Naive B cell (primary cell): ENCODE measurements around the gene TEKT2. TPM values are rescaled to one million over a fixed set of nuclear protein-coding genes. Genes with fewer than 3 reads are reported as not detected.
A peak's percentile ranks its signal among the peaks of the same experiment; 100 is the strongest.

Experiments
- ATAC-seq, 2 donors: fragments of 150-1000 bp; cut with Tn5 transposase; 2 replicates each; pipeline ENCODE4 v1.10.0; 2021; ENCODE audit warnings: low read depth in 2 of 2, mild to moderate bottlenecking in 2 of 2, moderate library complexity in 2 of 2
- DNase-seq: peaks from one replicate; pipeline ENCODE4 v3.0.0; 2022
- H3K27ac Mint-ChIP-seq, 6 donors: one replicate each; pipeline ENCODE4 v1.8.0; 2020 to 2022; ENCODE audit warnings: mild to moderate bottlenecking in 6 of 6, mixed read lengths in 6 of 6, moderate library complexity in 5 of 6, inconsistent platforms in 2 of 6
- H3K27me3 Mint-ChIP-seq, 3 donors: one replicate each; pipeline ENCODE4 v1.8.0; 2021 to 2022; ENCODE audit warnings: mixed read lengths in 3 of 3, mild to moderate bottlenecking in 1 of 3
- H3K36me3 Mint-ChIP-seq, 2 donors: one replicate each; pipeline ENCODE4 v1.8.0; 2020 to 2022; ENCODE audit warnings: mixed read lengths in 2 of 2, inconsistent platforms in 1 of 2, mild to moderate bottlenecking in 1 of 2
- H3K4me1 Mint-ChIP-seq, 3 donors: one replicate each; pipeline ENCODE4 v1.8.0; 2020 to 2022; ENCODE audit warnings: mixed read lengths in 3 of 3, inconsistent platforms in 1 of 3, mild to moderate bottlenecking in 1 of 3, moderate library complexity in 1 of 3
- H3K4me3 Mint-ChIP-seq, 8 donors: one replicate each; pipeline ENCODE4 v1.8.0; 2020 to 2022; ENCODE audit warnings: mild to moderate bottlenecking in 8 of 8, mixed read lengths in 8 of 8, moderate library complexity in 8 of 8, inconsistent platforms in 2 of 8
- H3K9me3 Mint-ChIP-seq, 7 donors: one replicate each; pipeline ENCODE4 v1.8.0; 2020 to 2022; ENCODE audit warnings: mixed read lengths in 7 of 7, mild to moderate bottlenecking in 5 of 7, inconsistent platforms in 2 of 7, moderate library complexity in 1 of 7
- polyA plus RNA-seq, 6 donors: library from polyadenylated mRNA; unstranded; fragments of 300-500 nt; fragmentation: Illumina TruSeq; gene quantifications; one replicate each; pipeline ENCODE4 v1.2.3, GENCODE V29; 2021; ENCODE audit warnings: low read depth in 6 of 6

Gene TEKT2, protein sequence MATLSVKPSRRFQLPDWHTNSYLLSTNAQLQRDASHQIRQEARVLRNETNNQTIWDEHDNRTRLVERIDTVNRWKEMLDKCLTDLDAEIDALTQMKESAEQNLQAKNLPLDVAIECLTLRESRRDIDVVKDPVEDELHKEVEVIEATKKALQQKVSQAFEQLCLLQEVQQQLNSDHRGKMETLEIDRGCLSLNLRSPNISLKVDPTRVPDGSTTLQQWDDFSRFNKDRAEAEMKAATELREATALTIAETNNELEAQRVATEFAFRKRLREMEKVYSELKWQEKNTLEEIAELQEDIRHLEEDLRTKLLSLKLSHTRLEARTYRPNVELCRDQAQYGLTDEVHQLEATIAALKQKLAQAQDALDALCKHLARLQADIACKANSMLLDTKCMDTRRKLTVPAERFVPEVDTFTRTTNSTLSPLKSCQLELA
- not detected for polyA plus RNA-seq

DNA sequence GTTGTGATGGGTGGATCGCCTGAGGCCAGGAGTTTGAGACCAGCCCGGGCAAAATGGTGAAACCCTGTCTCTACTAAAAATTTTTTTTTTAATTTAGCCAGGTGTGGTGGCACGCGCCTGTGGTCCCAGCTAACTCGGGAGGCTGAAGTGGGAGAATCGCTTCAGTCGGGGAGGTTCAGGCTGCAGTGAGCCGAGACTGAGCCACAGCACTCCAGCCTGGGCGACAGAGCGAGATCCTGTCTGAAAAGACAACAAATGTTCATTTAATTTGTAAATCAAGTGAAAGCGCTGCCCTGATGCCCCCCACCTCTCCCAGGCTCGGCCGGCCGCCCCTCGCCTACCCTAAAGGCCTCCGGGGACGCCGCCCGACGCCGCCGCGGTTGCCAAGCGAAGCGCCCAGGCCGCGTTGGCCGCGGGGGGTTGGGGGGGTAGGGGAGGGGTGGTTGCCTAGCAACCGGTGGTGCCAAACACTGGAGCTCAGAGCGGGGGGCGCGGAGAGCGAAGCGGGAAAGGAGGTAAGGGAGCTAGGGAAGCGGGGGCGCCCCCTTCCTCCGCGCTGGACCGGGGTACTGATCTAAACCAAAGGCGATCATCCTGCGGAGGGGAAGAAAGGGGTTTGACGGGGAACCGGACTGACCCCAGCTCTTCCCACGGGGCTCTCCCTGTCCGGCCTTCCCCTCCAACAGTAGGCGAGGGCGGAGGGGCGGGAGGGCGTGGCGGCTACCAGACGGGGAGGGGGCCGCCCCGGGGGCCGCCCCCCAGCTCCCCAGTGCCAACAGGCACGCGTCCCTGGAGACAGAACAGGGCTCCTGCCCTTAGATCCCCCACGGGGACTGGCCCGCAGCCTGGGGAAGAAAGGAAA lies at the start of gene TEKT2:
Gene TEKT2 (plus strand): TSS at position 460 of the 862 bp plus-strand sequence. CDS start 828 bp downstream, outside the sequence.
- peak within 1 kb of the TSS in 2 of 6 donors; percentile 63 to 66 for H3K27ac Mint-ChIP-seq
- ATAC-seq (peak; percentile 8), DNase-seq (peak; percentile 31)
- peak within 1 kb of the TSS; percentile 5 to 73 (median 60) for H3K4me3 Mint-ChIP-seq
- peaks cover 11 to 36% (median 19%) of the 10 kb centered on the region in 3 donors for H3K27me3 Mint-ChIP-seq
- no peaks in the 10 kb centered on the region for H3K36me3 Mint-ChIP-seq
- H3K9me3 Mint-ChIP-seq, result no peaks in the 10 kb centered on the region
- peaks cover 0 to 3% (median 3%) of the 10 kb centered on the region in 3 donors for H3K4me1 Mint-ChIP-seq

DNA sequence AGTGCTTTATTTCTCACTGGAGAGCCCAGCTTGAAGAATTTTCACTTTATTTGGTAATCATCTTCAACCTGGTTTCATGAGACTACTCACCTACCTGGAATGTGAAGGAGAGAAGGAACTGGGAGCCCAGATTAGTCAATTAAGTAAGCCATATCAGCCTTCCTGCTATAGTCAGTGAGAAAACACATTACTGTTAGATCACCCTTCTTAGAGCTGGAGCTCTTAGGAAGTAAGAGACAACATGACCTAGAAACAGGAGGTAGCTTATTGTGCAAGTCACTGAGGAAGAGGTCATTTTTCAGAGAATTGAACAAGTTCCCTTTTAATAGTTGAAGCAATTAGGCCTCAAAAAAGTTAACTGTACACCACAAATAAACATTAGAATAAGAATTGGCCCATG lies 49.2 kb upstream of the TEKT2 start:
- Mint-ChIP-seq H3K36me3 (peaks cover 0 to 22% of the 10 kb centered on the region in 2 donors), H3K9me3 (no peaks in the 10 kb centered on the region), H3K27me3 (no peaks in the 10 kb centered on the region), H3K4me3 (no peak overlapping the region), H3K27ac (peak overlapping the region in 1 of 6 donors; percentile 73), H3K4me1 (no peaks in the 10 kb centered on the region)
- DNase-seq (no peak), ATAC-seq (no peak)

DNA sequence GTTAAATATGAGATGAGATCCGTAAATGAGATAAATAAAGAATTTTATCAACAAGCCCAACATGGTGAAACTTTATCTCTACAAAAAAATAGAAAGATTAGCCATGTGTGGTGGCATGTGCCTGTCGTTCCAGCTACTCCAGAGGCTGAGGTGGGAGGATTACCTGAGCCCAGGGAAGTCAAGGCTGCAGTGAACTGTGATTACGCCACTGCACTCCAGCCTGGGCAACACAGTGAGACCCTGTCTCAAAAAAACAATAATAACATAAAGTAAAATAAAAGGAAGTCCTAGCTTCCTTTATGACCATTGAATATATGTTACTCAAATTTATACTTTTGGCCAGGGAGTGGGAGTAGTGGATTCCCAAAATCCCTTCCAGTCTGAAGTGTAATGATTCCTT lies 48.7 kb upstream of the TEKT2 start:
- Mint-ChIP-seq H3K27me3 (no peaks in the 10 kb centered on the region), H3K4me1 (no peaks in the 10 kb centered on the region), H3K27ac (peak overlapping the region in 2 of 6 donors; percentile 73 to 78), H3K36me3 (peaks cover 0 to 26% of the 10 kb centered on the region in 2 donors), H3K4me3 (no peak overlapping the region), H3K9me3 (no peaks in the 10 kb centered on the region)
- no peak for ATAC-seq
- DNase-seq, result no peak

DNA sequence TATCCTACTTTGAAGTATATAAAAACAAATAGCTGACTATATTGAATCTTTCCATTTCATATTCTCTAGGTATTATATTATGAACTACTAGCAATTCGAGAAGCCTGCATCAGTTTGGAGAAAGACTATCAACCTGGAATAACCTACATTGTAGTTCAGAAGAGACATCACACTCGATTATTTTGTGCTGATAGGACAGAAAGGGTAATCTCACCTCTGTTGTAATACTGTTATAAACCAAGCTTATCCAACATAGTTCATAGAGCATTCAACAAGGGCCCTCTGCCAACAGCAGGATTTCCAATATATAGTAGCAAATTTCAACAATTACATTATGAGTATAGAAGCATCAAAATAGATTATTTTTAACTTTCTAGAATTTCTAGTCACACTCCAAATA lies 43.7 kb upstream of the TEKT2 start:
- Mint-ChIP-seq H3K4me1 (no peaks in the 10 kb centered on the region), H3K27me3 (no peaks in the 10 kb centered on the region), H3K4me3 (no peak overlapping the region), H3K9me3 (no peaks in the 10 kb centered on the region), H3K36me3 (peaks cover 0 to 16% of the 10 kb centered on the region in 2 donors), H3K27ac (no peak overlapping the region)
- ATAC-seq, result no peak
- no peak for DNase-seq

DNA sequence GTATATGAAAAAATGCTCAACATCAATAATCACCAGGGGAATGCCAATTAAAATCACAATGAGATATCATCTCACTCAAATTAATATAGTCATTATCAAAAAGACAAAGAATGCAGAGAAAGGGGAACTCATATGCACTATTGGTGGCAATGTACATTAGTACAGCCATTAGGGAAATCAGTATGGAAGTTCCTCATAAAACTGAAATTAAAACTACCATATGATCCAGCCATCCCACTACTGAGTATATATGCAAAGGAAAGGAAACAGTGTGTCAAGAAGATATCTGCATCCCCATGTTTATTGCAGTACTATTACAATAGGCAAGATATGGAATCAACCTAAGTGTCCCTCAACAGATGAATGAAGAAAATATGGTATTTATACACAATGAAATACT lies 32.1 kb upstream of the TEKT2 start:
- H3K4me3 Mint-ChIP-seq, result no peak overlapping the region
- H3K36me3 Mint-ChIP-seq, result peaks cover 20% of the 10 kb centered on the region in 2 donors
- H3K27ac Mint-ChIP-seq, result no peak overlapping the region
- H3K27me3 Mint-ChIP-seq, result no peaks in the 10 kb centered on the region
- ATAC-seq, result no peak
- H3K9me3 Mint-ChIP-seq, result peaks cover 0 to 13% (median 7%) of the 10 kb centered on the region in 7 donors
- H3K4me1 Mint-ChIP-seq, result no peaks in the 10 kb centered on the region
- DNase-seq, result no peak

DNA sequence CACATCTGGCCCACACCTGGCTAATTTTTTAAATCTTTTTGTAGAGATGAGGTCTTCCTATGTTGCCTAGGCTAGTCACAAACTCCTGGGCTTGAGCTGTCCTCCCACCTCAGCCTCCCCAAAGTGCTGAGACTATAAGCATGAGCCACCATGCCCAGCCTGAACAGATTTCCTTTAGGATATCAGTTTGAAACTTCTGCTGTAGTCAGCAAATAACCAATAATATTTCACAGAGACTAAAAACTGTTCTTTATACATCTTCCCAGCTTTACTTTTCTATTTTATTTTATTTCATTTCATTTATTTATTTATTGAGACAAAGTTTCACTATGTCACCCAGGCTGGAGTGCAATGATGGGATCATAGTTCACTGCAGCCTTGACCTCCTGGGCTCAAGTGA lies 29.9 kb upstream of the TEKT2 start:
- DNase-seq (no peak), ATAC-seq (no peak)
- H3K27ac Mint-ChIP-seq, result no peak overlapping the region
- no peak overlapping the region for H3K4me3 Mint-ChIP-seq
- peaks cover 0 to 14% of the 10 kb centered on the region in 2 donors for H3K36me3 Mint-ChIP-seq
- H3K9me3 Mint-ChIP-seq, result no peaks in the 10 kb centered on the region
- H3K27me3 Mint-ChIP-seq, result no peaks in the 10 kb centered on the region
- H3K4me1 Mint-ChIP-seq, result no peaks in the 10 kb centered on the region

DNA sequence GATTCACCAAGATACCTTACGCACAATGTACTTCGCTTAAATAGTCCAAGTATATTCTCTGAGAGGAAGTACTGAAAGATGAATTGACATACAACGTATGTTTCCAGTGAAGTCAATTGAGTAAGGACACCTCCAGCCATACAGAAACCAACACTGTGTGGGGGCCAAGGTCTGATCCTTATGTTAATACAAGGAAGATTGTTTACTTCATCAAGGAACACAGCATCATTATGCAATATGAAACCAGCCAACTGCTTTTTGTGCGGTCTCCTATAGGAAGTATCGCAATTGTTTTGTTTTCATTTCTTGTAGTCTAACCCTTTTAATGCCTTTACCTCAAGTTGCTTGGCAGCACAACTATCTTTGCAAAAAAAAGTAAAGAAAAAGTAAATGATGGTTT lies 28.2 kb upstream of the TEKT2 start:
- ATAC-seq, result no peak
- no peaks in the 10 kb centered on the region for H3K4me1 Mint-ChIP-seq
- no peak overlapping the region for H3K4me3 Mint-ChIP-seq
- peaks cover 0 to 14% of the 10 kb centered on the region in 2 donors for H3K36me3 Mint-ChIP-seq
- no peaks in the 10 kb centered on the region for H3K27me3 Mint-ChIP-seq
- no peak for DNase-seq
- no peaks in the 10 kb centered on the region for H3K9me3 Mint-ChIP-seq
- no peak overlapping the region for H3K27ac Mint-ChIP-seq

DNA sequence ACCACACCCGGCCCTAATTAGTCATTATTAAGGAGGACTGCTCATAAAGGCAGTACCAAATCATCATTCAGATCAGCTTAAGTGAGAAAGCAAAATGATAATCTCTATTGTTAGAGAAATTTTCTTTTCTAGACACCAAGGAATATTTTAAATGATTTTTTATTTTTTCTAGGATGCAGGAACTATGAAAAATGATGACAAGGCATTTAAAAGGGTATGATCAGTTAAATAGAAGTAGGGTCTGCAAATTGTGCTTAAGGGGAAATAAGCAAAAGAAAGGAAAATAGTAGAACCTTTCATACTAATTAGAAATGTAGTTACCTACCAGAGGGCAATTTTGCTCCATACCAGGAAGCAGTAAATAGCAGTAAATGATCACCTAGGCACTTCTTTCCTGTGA lies 21.6 kb upstream of the TEKT2 start:
- no peaks in the 10 kb centered on the region for H3K36me3 Mint-ChIP-seq
- H3K27me3 Mint-ChIP-seq, result no peaks in the 10 kb centered on the region
- no peaks in the 10 kb centered on the region for H3K4me1 Mint-ChIP-seq
- no peak overlapping the region for H3K4me3 Mint-ChIP-seq
- no peak for DNase-seq
- no peak for ATAC-seq
- H3K9me3 Mint-ChIP-seq, result no peaks in the 10 kb centered on the region
- H3K27ac Mint-ChIP-seq, result no peak overlapping the region

DNA sequence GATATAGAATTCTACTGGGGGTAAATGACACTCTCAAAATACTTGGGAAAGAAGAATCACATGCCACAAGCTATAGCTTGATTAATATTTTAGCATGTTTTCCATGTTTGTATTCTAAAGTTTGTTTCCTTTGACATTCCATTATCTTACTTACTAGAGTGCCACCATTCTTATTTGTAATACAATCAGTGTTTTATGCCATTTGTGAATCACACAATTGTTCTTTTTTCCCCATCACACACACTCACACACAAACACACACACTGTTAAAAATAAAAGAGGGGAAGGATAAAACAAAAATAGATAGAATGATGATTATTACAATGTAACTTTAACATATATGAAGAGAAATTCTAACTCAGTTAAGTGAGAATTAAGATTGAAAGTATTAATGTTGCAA lies 16.0 kb upstream of the TEKT2 start:
- ATAC-seq (no peak), DNase-seq (no peak)
- Mint-ChIP-seq H3K27me3 (no peaks in the 10 kb centered on the region), H3K36me3 (no peaks in the 10 kb centered on the region), H3K4me3 (no peak overlapping the region), H3K4me1 (no peaks in the 10 kb centered on the region), H3K27ac (no peak overlapping the region), H3K9me3 (no peaks in the 10 kb centered on the region)

DNA sequence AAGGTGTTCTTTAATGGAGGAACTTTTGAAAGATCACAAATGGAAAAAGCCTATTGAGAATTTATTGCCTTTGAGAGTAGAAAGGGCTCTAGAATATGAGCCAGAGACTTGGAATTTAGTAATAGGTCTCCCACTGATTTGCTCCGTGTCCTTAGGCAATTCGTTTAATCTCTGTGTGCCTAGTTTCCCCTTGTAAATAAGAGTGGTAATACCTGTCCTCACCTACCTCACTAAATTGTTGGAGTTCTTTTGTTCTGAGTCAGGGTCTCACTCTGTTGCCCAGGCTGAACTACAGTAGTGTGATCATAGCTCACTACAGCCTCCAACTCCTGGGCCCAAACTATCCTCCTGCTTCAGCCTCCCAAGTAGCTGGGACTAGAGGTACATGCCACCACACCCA lies 15.0 kb upstream of the TEKT2 start:
- Mint-ChIP-seq H3K4me3 (no peak overlapping the region), H3K27me3 (no peaks in the 10 kb centered on the region), H3K27ac (peak overlapping the region in 1 of 6 donors; percentile 13), H3K4me1 (no peaks in the 10 kb centered on the region), H3K9me3 (no peaks in the 10 kb centered on the region), H3K36me3 (no peaks in the 10 kb centered on the region)
- ATAC-seq (no peak), DNase-seq (no peak)

DNA sequence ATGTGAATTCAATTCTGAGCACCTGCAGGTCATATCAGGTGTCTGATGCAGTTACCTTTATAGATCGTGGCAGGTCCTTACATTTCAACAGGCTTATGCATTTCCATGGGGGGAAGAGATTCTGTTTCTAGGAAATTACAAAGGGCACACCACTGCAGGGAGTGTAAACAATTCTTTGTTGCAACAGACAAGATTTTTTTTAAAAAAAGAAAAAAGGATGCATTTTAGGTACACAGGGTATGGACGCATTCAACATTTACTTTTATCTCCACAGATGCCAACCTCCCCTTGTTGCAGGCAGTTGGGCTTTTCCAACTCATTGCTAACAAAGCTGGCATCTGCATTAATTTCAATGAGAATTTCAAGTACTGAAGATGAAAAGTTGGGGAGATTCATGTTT lies 13.5 kb upstream of the TEKT2 start:
- H3K4me1 Mint-ChIP-seq, result no peaks in the 10 kb centered on the region
- DNase-seq (no peak), ATAC-seq (no peak)
- no peaks in the 10 kb centered on the region for H3K36me3 Mint-ChIP-seq
- H3K9me3 Mint-ChIP-seq, result no peaks in the 10 kb centered on the region
- no peaks in the 10 kb centered on the region for H3K27me3 Mint-ChIP-seq
- no peak overlapping the region for H3K4me3 Mint-ChIP-seq
- H3K27ac Mint-ChIP-seq, result no peak overlapping the region

DNA sequence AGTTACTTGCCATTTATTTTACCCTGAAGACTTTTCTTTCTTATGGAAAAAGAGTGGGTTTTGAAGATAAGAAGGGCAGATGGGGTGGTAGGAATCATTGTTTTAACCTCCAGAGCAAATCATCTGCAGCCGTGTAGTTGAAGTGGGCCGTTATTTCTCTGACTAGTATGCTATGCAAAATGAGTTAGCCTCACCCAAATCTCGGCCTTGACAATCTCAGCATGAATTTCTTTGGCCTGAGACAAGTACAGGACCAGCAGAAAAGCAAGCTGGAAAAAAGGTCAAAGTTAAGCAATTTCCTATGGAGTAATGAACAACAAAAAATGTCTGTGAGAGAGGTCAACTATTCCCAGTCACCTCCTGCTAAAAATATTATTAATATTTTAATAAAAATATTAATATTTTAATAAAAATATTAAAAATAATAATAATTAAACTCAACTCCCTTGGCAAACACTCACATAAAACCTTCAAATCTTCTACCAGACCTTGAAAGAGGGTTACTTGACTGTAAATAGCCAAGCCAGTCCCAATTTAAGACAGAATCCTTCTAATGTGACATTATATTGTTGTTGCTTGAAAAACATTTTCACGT lies 6.8 kb upstream of the TEKT2 start:
- Mint-ChIP-seq H3K27ac (no peak overlapping the region), H3K27me3 (peaks cover 4 to 12% (median 11%) of the 10 kb centered on the region in 3 donors), H3K4me1 (no peaks in the 10 kb centered on the region), H3K9me3 (no peaks in the 10 kb centered on the region), H3K4me3 (no peak overlapping the region), H3K36me3 (no peaks in the 10 kb centered on the region)
- ATAC-seq (no peak), DNase-seq (no peak)

DNA sequence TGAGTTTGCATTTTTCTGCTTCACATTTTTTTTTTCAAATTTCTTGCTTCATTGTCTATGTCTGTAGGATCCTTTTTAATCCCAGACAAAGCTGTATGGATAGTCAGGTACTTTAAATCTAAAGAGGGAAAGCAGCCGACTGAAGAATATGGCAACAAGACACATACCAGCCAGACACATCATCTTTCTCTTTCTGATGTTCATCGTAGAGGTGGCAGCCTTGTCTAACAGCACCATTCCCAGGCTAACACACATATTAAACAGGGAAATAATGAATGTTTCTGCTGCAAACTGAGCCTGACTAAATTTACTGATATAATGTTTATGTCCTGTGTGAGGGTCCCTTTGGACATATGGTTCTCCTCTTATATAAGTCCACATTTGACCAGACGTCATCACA lies 3.7 kb upstream of the TEKT2 start:
- peaks cover 11 to 30% (median 19%) of the 10 kb centered on the region in 3 donors for H3K27me3 Mint-ChIP-seq
- DNase-seq (no peak), ATAC-seq (no peak)
- no peak overlapping the region for H3K27ac Mint-ChIP-seq
- no peak overlapping the region for H3K4me3 Mint-ChIP-seq
- H3K4me1 Mint-ChIP-seq, result no peaks in the 10 kb centered on the region
- no peaks in the 10 kb centered on the region for H3K36me3 Mint-ChIP-seq
- no peaks in the 10 kb centered on the region for H3K9me3 Mint-ChIP-seq
